Measurements from ENCODE around the gene MFSD11.
"Not testable (repeated sequence)": the region's sequence is repeated elsewhere in the genome, so short reads cannot be mapped to it uniquely, and the experiment has no call there.

GRCh38 chr17:76815907-76816589, 78.1 kb downstream of the MFSD11 start:
- TF ChIP-seq CTCF (IDR thresholded peaks at IDR 0.05; ENCODE audit: insufficient read depth, low read length); POLR2AphosphoS5 (IDR thresholded peaks at IDR 0.05; ENCODE audit: low read depth); REST (IDR thresholded peaks at IDR 0.05; ENCODE audit: insufficient replicate concordance, low read depth): not testable (repeated sequence)

Data from HL-60 (cell line).